ENCODE results near the gene PTPRT. TPM values are rescaled to one million over a fixed set of nuclear protein-coding genes. Genes with fewer than 3 reads are reported as not detected.

The PTPRT gene
- total RNA-seq, 1 donor from 2014 or later: not detected

DNA sequence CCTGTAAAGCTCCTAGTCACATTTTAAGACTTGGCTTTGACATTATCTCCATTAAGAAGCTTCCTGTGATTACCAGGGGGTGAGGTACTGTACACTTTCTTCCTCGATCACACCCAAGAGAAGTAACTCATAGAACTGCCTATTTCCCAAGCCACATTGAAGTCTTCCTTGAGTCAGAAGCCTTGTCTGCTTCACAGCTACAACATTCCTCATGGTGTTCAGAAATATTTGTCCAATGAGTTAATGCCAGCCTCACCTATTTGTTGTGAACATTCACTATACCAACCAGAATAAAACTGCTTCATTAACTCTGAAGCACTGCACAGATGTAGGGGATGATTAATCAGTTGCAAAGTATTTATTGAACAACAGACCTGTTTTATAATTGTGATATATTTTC, 622.3 kb downstream of the PTPRT start:
- intact Hi-C loops (cut with micrococcal nuclease): no loop called here

DNA sequence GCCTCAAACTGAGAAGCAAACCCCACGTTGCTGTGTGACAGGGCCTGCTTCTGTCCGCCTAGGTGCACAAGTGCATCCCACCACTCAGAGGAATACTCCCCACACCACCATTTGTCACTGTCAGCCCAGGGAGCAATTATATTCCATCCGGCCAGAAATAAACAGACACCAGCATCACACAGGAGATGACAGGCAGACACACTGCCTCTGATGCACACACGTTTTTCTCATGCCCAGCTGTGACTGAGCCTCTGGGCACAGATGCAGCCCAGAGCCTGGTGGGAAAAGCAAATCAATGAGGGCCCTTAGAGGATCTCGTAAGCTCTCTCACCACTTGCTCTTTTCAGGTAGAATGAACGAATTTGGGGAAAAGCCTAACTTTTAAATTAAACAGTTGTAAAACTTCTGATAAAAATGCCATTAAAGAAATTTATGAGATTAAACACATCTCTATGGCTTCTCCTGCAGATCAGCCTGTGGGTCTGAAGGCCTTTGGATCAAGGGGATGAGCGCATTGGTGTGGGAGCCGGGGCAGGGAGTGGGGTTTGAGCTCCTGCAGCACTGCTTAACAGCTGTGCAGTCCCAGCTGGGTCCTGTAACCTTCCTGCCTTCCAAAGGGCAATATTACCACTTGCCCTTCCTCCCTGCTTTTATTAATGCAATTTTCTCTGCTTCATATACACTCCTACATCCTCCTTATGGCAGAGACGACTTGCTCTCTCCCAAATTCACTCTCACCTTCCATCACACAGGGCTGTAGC, 624.3 kb downstream of the PTPRT start:
- intact Hi-C loops (cut with micrococcal nuclease): no loop called here

DNA sequence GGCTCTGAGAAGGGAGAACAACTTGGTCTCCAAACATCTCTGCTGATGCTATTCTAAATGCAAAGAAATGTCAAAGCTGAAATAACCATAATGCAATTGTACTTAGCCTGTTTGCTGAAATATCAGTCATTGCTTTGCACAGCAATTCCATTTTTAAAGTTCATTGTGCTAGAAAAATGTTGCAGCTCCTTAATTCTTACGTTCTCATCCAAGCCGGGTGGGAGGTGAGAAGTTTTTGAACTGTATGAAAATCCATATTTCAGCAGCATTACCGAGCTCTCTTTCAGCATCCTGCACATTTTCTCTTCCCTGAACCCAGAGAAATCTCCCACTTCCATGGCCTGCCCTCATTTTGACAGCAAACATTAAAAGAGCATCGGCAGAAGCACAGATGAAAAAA, 630.0 kb downstream of the PTPRT start:
- intact Hi-C loops (cut with micrococcal nuclease): no loop called here

DNA sequence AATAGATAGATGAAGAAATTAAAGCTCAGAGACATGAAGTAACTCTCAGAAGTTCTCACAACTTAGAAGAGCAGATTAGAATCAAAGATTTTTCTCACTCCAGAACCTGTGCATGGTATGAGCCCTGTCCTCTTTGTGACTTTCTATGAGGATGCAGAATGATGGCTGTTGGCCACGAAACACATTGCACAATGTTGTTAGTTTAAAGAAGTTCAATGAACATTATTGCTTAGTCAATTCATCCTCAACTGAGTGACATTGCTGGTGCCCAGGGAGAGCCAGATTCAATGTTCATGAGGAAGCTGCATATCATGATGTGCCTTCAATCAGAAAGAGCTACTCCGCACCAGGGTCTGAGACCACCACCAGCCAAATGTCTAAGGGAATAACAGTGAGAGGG, 633.1 kb downstream of the PTPRT start:
- intact Hi-C loops (cut with micrococcal nuclease): no loop called here

DNA sequence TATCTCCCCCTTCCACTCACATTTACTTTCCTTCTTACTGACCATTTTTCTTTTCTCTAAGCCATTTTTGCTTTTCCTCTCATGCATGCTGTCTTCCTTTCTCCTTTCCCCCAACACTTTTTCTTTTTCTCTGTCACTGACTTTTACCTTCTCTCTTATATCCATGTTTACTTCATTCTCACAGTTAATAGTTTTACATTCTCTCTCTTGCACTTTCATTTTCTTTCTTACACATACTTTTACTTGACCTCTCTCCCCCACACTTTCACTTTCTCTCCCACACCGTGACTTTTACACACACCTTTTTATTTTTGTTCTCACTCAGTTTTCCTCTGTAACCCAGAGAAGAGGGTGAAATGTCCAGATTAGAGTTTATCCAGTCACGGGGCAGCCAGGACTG, 636.3 kb downstream of the PTPRT start:
- intact Hi-C loops (cut with micrococcal nuclease): no loop called here

DNA sequence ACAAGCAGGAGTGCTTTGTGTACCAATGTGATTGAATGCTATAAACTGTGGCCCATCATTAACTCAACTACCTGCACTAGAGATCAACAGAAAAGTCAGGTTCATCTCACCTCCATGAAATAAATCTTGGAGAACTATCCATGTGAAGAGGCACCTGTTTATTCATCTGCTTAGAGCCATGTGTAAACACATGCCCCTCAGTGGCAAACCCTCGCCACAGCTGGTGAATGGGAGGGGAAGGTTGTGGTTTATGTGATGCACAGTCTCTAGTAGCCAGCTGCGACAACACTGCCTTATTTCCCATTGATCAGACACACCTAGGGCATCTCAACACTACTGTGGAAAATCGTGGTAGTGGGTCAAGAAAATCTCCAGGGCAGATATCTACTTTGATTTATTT, 640.2 kb downstream of the PTPRT start:
- intact Hi-C loops (cut with micrococcal nuclease): no loop called here

DNA sequence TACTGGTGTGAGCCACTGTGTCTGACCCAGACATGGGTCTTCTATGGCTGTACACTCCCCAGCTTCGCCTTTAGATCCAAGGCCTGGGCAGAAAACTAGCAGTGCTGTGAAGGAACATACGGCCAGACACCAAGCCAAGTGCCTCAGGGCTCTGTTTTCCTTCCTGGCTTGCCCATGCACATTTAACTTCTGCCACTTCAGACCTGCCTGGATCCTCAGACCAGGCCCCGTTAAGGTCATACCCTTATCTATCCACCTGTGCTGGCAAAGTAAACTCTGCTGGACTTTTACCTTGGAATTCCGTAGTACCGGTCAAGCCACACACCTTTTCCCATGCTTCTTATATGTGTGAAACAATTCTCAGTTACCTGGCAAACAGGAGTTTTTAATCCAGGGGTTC, 644.8 kb downstream of the PTPRT start:
- intact Hi-C loops (cut with micrococcal nuclease): no loop called here

DNA sequence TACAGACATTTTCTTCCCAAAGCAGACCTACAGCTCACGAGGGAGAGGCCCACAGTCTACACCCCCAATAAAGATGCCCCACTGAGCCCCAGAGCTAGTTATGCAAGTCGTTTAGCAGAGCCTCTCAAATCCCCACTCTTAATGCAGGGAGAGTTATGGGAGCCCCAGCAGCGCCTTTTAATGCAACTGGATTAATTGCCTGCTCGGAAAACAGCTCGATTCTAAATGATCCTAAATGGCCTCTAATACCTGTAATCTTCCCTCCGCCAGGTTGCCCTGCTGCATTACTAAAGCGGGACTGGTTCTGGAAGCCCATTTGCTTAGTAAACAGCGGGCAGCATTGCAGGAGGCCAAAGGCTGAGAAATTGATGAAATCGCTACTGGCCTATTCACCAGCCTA, 656.9 kb downstream of the PTPRT start:
- intact Hi-C loops (cut with micrococcal nuclease): no loop called here

DNA sequence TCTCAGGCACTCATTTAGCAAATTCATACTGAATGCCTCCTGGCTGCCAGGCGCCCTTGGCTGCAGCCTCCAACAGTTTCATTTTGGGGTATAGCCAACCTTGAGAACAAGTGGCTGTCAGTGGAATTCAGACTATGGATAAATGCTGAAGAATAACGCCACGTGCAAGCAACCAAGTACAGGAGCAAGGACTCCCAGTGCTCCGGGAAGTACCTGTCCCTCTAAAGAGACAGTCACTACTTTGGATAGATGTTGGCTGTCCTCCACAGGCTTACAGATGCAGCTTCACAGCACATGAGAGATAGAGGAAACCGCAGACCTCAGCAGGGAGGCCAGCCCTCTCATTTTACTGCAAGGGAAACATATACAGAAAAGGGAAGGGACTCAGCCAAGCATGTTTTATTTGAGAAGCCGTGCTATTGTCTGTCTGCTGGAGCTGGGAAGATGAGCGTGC, 658.2 kb downstream of the PTPRT start:
- intact Hi-C loops (cut with micrococcal nuclease): no loop called here

DNA sequence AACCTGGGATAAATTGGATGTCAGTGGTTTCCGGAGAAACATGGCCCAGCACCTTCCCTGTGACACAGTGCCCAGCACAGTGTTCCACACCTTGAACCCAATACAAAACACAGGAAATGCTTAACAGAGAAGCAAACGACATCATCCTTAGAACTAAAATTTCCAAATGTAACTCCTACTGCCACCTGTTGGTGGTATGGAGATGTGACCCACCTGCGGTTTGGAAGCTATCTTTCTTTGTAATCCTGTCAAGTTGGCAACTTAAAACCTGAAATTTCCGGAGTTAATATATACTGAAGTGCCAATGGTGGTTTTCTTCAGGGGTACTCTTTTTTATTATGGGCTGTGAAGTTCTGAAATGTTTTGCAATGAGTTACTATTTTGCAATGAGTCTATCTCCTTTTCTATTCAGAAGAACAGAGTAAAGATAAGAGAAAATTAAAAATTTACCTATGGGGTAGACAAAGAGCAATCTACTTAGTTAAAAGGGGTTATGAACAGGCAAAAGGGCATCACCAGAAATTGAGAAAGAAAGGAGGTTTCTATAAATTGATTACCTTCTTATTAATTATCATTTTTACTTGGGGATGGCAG, 658.8 kb downstream of the PTPRT start:
- intact Hi-C loops (cut with micrococcal nuclease): no loop called here

DNA sequence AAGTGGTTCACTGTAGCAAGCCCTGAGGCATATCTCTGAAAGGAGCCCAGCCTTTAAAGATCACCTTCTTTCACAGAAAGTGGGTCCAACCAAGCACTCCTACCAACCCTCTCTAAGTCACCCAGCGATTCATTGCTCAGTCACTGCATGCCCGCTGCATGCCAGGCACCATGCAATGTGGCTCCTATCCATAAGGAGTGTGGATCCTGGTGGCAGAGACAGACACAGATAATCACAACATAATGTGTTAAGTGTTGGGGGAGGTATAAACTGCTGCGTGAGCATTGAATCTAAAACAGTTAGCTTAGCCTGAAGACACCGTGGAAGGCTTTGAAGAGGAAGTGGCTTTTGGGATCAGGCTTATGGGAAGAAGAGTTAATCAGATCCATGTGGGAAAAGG, 659.5 kb downstream of the PTPRT start:
- intact Hi-C loops (cut with micrococcal nuclease): no loop called here

DNA sequence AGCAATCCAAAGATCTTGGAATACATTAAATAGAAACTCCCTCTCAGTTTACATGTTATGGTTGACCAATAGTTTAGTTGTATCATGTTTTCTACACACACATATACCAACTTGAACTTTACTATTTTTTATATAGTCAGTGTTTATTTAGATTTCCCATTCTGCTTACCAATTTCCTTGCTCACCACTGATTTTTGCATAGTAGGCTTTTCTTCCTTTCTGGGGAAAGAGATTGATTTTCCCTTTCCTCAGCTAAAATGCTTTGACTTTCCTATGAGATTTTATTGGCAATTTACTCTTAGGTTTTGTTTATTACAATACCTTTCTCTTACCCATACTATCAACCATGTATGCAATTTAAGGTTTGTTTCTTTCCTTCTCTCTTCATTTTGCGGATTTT, 665.6 kb downstream of the PTPRT start:
- intact Hi-C loops (cut with micrococcal nuclease): no loop called here

DNA sequence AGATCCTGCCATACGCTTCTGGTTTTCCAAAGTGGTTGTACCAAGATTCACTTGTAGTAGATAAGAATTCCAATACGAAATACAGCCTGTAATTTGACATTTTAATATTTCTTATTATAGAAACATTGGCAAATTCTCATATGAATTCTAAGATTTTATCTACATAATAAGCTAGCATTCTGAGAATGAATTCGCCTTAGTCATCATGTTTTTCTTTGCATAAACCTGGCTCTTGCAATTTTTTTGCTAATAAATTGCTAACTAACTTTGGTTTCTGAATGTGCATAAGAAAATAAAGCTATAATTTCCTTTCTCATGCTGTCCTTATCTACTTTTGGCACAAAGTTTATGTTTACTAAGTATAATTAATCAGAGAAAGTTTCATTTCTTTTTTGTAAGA, 673.0 kb downstream of the PTPRT start:
- intact Hi-C loops (cut with micrococcal nuclease): no loop called here

DNA sequence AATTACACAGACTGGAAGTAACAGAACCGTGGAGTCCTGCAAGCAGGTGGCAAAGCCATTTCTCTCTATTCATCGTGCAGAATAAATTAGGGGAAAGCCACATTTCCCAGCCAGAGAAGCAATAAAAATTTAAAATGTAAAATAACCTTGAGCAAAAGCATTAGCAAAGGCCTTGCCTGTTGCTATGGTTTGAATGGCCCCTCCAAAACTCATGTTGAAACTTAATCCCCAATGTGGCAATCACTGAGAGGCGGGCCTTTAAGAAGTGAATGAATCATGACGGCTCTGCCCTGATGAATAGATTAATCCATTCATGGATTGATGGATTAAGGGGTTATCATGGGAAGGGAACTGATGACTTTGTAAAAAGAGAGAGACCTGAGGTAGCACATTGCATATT, 679.0 kb downstream of the PTPRT start:
- intact Hi-C loops (cut with micrococcal nuclease): no loop called here

DNA sequence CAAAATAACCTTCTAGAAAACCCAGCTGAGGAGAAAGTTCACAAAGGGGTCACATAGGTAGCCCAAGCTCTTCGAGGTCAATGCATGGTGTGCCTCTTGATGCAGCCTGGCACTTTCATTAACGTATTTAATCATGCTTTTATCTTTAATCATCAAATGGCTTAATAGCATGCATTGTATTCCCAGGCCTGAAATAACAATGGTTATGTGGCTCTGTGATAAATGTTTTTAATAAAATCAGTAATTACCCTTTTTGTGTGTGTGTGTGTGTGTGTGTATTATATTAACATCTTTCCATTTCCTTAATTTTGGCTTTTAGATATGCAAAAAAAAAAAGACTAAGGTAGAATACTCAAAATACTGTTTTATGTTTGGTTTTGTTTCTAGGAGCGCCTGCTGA, 681.8 kb downstream of the PTPRT start:
- intact Hi-C loops (cut with micrococcal nuclease): no loop called here

DNA sequence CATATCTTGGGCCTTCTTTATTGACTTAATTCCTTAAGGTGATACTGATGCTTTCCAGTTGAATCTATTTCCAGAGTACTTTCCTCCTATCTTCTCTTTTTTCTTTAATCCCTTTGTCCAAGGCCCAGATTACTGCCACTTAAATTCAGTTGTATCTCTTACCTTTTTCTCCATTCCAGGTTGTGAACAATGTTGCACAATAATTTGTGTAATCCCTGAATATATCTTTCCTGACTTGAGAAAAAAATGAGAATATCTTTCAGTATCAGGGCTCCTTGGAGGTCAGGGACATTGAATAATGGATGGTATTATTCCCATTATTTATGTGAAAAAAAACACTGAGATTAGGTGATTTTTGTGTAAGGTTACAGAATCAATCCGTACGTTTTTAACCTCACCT, 683.3 kb downstream of the PTPRT start:
- intact Hi-C loops (cut with micrococcal nuclease): no loop called here

DNA sequence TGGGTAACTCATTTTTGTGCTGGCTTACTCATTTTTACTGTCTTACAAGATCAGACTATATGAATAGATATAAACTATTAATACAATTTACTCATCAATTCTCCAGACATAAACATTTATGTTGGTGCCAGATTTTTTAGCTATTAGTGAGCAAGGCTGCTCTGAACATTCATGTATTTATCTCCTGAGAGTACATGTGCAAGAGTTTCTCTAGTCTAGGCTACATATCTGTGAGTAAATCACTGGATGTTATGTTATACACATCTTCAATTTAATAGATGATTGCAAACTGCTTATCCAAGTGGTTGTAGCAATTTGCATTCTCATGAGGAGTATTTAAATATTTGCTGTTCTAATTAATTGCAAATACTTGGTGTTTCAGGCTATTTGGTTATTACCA, 687.1 kb downstream of the PTPRT start:
- intact Hi-C loops (cut with micrococcal nuclease): no loop called here

DNA sequence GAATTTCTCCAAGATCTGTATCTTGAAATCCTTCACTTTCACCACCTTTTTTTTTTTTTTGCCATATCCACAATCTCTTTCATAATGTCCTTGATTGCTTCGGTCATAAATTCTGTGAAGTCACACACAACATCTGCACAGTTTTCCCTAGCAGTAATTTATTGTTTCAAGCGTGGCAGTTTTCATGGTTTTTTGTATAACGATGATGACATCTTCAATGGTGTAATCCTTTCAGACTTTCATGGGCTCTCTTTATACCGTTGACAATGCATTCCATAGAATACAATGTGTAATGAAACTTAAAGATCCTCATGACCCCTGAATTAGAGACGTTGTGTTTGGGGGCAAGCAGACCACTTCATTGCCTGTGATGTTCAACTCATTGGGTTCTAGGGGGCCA, 693.1 kb downstream of the PTPRT start:
- intact Hi-C loops (cut with micrococcal nuclease): no loop called here

DNA sequence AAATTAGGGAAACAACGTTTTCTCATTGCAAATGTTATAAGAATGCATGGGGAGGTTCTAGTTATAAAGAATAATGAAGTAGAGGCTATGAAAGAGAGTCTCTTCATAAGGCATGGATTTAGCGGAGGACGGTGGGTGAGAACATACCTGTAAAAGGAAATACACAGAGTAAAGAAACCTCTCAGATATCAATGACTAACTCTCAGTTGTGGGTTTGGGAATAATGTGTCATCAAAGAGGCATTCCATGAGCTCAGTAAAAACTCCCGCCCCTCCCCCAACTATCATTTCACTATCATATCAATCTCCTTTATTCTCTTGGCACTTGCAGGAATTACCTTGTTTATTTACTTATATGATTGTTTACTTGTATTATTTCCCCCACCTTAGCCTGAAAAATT, 695.4 kb downstream of the PTPRT start:
- intact Hi-C loops (cut with micrococcal nuclease): no loop called here

DNA sequence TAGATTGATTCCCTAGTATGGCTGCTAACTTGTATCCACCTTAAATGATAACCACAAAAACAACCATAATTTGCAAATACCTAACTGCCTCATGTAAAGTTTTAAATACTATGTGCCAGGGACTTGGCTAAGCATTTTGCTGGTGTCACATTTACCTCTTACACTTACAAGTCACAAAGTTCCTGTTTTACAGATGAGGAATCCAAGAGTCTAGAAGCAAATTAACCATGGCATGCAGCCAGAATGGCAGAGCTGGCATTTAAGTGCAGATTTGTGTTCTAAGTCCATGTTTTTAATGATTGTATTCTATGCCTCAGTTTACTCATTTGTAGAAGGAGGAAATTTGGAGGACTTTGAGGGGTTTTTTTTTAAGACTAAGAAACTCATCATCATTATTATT, 696.7 kb downstream of the PTPRT start:
- intact Hi-C loops (cut with micrococcal nuclease): no loop called here

DNA sequence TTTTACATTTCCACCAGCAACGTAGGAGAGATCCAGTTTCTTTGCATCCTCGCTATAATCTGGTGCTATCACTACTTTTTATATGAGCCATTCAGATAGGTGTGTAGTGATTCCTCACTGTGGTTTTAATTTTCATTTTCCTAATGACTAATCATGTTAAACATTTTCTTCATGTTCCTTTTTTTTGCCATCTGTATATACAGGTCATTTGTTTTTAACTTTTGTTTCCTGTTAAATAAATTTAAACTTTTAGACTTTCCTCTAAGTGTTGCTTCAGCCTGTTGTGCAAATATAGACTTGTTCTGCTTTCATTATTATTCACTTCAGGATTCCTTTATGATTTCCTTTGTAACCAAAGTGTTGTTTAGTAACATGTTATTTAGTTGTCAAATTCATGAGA, 697.4 kb downstream of the PTPRT start:
- intact Hi-C loops (cut with micrococcal nuclease): no loop called here

DNA sequence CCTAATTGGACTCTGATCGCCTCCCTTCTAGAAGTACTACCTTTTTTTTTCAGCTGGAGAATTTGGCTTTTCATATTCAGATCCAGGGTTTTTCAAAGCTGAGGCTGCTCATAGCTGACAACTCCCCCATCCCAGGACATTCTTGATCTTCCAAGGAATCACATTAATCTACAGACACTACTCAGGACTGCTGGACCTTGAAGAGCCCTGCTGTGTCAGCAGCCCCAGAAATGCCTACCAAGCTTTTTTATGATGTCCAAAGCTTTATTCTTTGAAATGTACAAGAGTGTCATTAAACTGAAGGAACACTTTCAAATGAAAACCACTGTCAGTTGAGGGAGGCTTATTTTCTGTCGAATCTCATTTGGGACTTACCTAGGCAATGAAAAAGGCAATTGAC, 704.1 kb downstream of the PTPRT start:
- intact Hi-C loops (cut with micrococcal nuclease): no loop called here

DNA sequence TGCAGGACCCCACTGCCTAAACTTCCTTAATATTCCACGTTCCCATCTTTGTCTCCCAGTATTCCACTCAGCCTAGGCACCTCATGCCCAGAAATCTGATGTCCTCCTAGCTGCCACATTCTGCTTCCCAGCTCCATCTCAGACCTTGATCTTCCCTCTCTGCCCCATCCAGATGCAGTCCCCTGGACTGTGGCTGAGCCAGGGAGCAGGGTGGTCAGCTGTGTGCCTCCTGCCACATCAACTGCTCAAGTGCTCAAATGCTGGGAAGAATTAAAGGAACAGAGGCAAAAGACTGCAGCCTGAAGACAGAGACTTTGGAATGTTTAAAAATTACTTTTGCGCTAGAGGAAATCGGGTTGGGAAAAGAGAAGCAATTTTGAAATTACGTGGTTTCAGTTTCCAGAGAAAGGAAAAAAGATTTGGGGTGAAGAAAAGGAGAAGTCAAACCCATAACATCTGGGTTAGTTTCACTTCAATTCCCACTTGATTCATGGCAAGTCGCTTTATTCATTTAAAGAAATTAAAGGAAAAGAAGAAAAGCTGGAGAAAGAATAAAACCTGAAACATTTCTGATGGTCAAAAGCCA, 704.8 kb downstream of the PTPRT start:
- intact Hi-C loops (cut with micrococcal nuclease): no loop called here

Data from T-helper 1 cell treated with Interleukin-12 subunit alpha and Interleukin-12 subunit beta and Interleukin-4 antibody, amounts not matched to agents 30 ng/mL and 1 ng/mL, for 36 hours (primary cell).